Cortex of kidney (tissue), 1 donor: ENCODE results near the gene SHF.

ENCODE experiments used
- DNase-seq: peaks from one replicate; lab custom pipeline; 2025; lab: John Stamatoyannopoulos, UW

The SHF gene

DNA sequence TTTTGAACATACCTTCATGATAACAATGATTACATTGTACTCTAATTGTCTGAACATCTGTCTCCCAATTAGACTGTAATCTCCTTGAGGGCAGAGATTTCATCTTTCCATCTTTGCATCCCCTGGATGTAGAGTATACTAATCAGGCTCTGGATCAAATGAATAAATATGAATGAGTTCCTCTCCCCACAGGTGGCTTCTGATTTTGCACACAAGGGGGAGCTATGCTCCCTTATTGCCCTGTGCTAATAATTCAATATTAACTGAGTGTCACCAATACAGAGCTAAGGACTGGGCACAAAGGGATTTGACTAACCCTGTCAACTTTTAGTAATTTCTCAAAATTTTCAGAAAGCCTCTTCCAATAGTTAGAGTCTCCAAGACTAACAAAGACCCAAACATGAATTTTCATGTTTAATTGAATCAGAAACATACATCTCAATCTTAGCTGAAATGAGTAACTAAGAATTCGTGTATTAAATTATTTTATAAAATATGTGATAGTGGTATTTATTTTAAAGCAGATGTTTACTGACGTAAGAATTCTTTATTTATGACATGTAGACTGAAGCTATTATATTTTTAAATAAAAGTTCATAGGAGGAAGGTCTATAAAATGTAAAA lies 61.1 kb downstream of the SHF start:
- no peak for DNase-seq

GRCh38 chr15:45123397-45123796 lies 64.4 kb downstream of the SHF start:
- DNase-seq = no peak

GRCh38 chr15:45122719-45123118 lies 65.0 kb downstream of the SHF start:
- no peak for DNase-seq

- DNase-seq = no peak
Measured at GRCh38 chr15:45121706-45122417, 65.9 kb downstream of the SHF start.

GRCh38 chr15:45121020-45121419 lies 66.7 kb downstream of the SHF start:
- DNase-seq = no peak

GRCh38 chr15:45120081-45120972 lies 67.4 kb downstream of the SHF start:
- DNase-seq = no peak

- no peak for DNase-seq
Measured at GRCh38 chr15:45118996-45119395, 68.8 kb downstream of the SHF start.

GRCh38 chr15:45118131-45118588 lies 69.6 kb downstream of the SHF start:
- no peak for DNase-seq

GRCh38 chr15:45117308-45118130 lies 70.2 kb downstream of the SHF start:
- no peak for DNase-seq
